ENCODE measurements around the gene CATSPERD.
A peak's percentile ranks its signal among the peaks of the same experiment; 100 is the strongest.

Gene CATSPERD

GRCh38 chr19:5782945-5783919 lies 62.8 kb downstream of the CATSPERD start:
- Histone ChIP-seq H3K36me3 (ENCODE audit: insufficient read depth, low read length) (peaks cover 32% of the 10 kb centered on the region), H3K27ac (no peak overlapping the region)
- no peak for DNase-seq (ENCODE audit: low read depth, low spot score)

DNA sequence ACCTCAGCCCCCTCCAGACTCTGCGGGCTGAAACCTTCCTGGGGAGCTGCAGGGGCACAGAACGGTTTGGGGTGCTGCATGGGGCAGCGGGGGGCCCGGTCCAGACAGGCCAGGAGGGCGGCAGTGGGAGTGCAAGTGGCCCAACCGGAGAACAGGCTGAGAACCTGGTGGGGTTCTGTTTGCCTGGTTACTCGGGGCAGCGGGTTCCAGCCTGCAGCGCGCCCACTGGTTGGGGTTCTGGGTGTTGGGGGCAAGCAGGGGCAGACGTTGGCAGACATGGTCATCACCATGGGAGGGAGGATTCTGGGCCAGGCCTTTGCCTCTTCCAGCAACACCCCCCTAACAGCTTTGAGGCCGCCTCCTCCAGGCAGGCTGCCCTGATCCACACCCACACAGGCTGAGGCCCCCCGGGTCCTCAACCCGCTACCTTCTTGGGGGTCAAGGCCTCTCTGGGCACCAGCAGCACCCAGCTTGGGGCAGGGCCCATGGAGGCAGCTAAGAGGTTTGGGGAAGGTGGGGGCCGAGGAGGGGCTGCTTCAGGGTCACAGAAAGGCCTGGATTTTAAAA lies 64.2 kb downstream of the CATSPERD start, which contains the start of gene PRR22:
PRR22 (minus strand) TSS at position 166 of the 567 bp plus-strand sequence; CDS start at position 80, 86 bp downstream.
- no peak within 1 kb of the TSS for H3K4me3 ChIP-seq
- H3K9ac ChIP-seq (ENCODE audit: insufficient read length): no peak within 1 kb of the TSS
- H3K27ac ChIP-seq: no peak within 1 kb of the TSS
- H3K36me3 ChIP-seq (ENCODE audit: insufficient read depth, low read length): peaks cover 45% of the 10 kb centered on the region
- no peak for TF ChIP-seq FOXP2 (optimal IDR thresholded peaks at IDR 0.05; ENCODE audit: control extremely low read depth, extremely low read length, insufficient read depth)
- TF ChIP-seq POLR2AphosphoS5 (IDR thresholded peaks at IDR 0.05; ENCODE audit: borderline replicate concordance, low read depth, low read length): no peak
- TF ChIP-seq EZH2 (IDR thresholded peaks at IDR 0.05): no peak
- DNase-seq (ENCODE audit: low read depth, low spot score): no peak
- H3K9me3 ChIP-seq (ENCODE audit: low read depth, low read length): no peaks in the 10 kb centered on the region

More at GRCh38 chr19:5782945-5783919, 62.8 kb downstream of the CATSPERD start:
- Histone ChIP-seq H3K9ac (ENCODE audit: insufficient read length) (no peak overlapping the region), H3K9me3 (ENCODE audit: low read depth, low read length) (no peaks in the 10 kb centered on the region), H3K4me3 (no peak overlapping the region)
- no peak for TF ChIP-seq EZH2 (IDR thresholded peaks at IDR 0.05)
- TF ChIP-seq POLR2AphosphoS5 (IDR thresholded peaks at IDR 0.05; ENCODE audit: borderline replicate concordance, low read depth, low read length): 0 out of 2 replicates have a peak, but pooled peaks have one; percentile 14
- TF ChIP-seq FOXP2 (optimal IDR thresholded peaks at IDR 0.05; ENCODE audit: control extremely low read depth, extremely low read length, insufficient read depth): no peak

- peaks cover 48% of the 10 kb centered on the region for H3K36me3 ChIP-seq (ENCODE audit: insufficient read depth, low read length)
- no peak for DNase-seq (ENCODE audit: low read depth, low spot score)
Observed at GRCh38 chr19:5785423-5785822, 65.0 kb downstream of the CATSPERD start.

DNA sequence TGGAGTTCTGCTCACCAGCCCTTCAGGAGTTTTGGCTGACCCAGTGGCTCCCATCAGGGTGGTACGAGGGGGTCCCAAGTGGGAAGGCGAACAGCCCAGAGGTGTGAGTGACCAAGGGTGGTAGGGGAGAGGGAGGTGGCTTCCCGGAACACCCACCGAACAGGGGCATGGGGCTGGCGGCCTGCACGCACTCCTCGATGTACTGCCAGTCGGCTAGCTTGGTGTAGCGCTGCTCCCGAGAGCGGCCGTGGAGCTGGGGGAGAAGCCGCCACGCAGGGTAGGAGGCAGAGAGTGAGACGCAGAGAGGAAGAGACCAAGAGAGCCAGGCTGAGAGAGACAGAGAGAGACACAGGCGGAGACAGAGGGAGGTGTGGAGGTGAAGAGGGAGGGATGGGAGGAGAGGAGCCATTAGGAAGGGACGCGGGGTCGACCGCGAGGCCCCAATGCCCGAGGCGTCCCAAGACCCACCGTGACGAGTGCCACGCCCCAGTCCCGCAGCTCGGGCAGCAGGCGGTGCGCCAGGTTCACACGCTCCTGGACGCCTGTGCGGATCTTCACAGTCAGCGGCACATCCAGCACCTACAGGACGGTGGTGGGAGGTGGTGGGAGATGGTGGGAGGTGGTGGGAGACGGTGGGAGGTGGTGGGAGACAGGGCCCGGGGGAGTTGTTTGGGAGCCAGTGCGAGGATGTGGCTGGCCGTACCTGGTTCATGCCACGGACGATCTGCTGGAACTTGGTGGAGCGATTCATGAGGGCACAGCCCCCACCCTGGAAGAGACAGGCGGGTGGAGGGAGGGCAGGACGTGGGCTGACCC lies 66.4 kb downstream of the CATSPERD start:
- no peak for TF ChIP-seq POLR2AphosphoS5 (IDR thresholded peaks at IDR 0.05; ENCODE audit: borderline replicate concordance, low read depth, low read length)
- TF ChIP-seq FOXP2 (optimal IDR thresholded peaks at IDR 0.05; ENCODE audit: control extremely low read depth, extremely low read length, insufficient read depth): no peak
- no peak for TF ChIP-seq EZH2 (IDR thresholded peaks at IDR 0.05)
- peaks cover 48% of the 10 kb centered on the region for H3K36me3 ChIP-seq (ENCODE audit: insufficient read depth, low read length)
- H3K4me3 ChIP-seq: no peak overlapping the region
- H3K27ac ChIP-seq: no peak overlapping the region
- H3K9me3 ChIP-seq (ENCODE audit: low read depth, low read length): no peaks in the 10 kb centered on the region
- DNase-seq (ENCODE audit: low read depth, low spot score): no peak
- no peak overlapping the region for H3K9ac ChIP-seq (ENCODE audit: insufficient read length)

More at GRCh38 chr19:5785423-5785822, 65.0 kb downstream of the CATSPERD start:
- Histone ChIP-seq H3K9me3 (ENCODE audit: low read depth, low read length) (no peaks in the 10 kb centered on the region), H3K9ac (ENCODE audit: insufficient read length) (no peak overlapping the region), H3K27ac (no peak overlapping the region), H3K4me3 (no peak overlapping the region)
- TF ChIP-seq FOXP2 (optimal IDR thresholded peaks at IDR 0.05; ENCODE audit: control extremely low read depth, extremely low read length, insufficient read depth) (no peak), POLR2AphosphoS5 (IDR thresholded peaks at IDR 0.05; ENCODE audit: borderline replicate concordance, low read depth, low read length) (no peak), EZH2 (IDR thresholded peaks at IDR 0.05) (no peak)

GRCh38 chr19:5787409-5788182 lies 67.2 kb downstream of the CATSPERD start:
- DNase-seq (ENCODE audit: low read depth, low spot score): no peak
- H3K9me3 ChIP-seq (ENCODE audit: low read depth, low read length): no peaks in the 10 kb centered on the region
- H3K4me3 ChIP-seq: no peak overlapping the region
- H3K27ac ChIP-seq: no peak overlapping the region
- H3K9ac ChIP-seq (ENCODE audit: insufficient read length): no peak overlapping the region
- peaks cover 48% of the 10 kb centered on the region for H3K36me3 ChIP-seq (ENCODE audit: insufficient read depth, low read length)
- no peak for TF ChIP-seq FOXP2 (optimal IDR thresholded peaks at IDR 0.05; ENCODE audit: control extremely low read depth, extremely low read length, insufficient read depth)
- no peak for TF ChIP-seq EZH2 (IDR thresholded peaks at IDR 0.05)
- no peak for TF ChIP-seq POLR2AphosphoS5 (IDR thresholded peaks at IDR 0.05; ENCODE audit: borderline replicate concordance, low read depth, low read length)

DNA sequence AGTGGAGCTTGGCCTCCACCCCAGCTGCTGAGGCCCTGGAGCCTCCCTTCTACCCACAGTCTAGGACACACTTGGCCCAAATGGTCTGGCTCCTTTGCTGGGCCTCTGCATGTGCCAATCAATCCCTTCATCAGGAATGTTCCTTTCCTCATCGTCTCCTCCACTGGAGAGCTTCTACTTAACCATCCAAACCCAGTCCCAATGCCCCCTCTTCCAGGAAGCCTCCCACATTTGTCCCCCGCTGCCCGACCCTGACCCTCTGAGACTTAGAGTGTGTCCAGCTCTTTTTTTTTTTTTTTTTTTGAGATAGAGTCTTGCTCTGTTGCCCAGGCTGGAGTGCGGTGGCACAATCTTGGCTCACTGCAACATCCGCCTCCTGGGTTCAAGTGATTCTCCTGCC lies 68.0 kb downstream of the CATSPERD start:
- Histone ChIP-seq H3K9ac (ENCODE audit: insufficient read length) (no peak overlapping the region), H3K27ac (no peak overlapping the region), H3K9me3 (ENCODE audit: low read depth, low read length) (no peaks in the 10 kb centered on the region), H3K4me3 (no peak overlapping the region), H3K36me3 (ENCODE audit: insufficient read depth, low read length) (peaks cover 48% of the 10 kb centered on the region)
- TF ChIP-seq POLR2AphosphoS5 (IDR thresholded peaks at IDR 0.05; ENCODE audit: borderline replicate concordance, low read depth, low read length): no peak
- no peak for TF ChIP-seq FOXP2 (optimal IDR thresholded peaks at IDR 0.05; ENCODE audit: control extremely low read depth, extremely low read length, insufficient read depth)
- TF ChIP-seq EZH2 (IDR thresholded peaks at IDR 0.05): no peak
- no peak for DNase-seq (ENCODE audit: low read depth, low spot score)

- H3K9me3 ChIP-seq (ENCODE audit: low read depth, low read length): no peaks in the 10 kb centered on the region
- no peak overlapping the region for H3K27ac ChIP-seq
- TF ChIP-seq EZH2 (IDR thresholded peaks at IDR 0.05) (no peak), POLR2AphosphoS5 (IDR thresholded peaks at IDR 0.05; ENCODE audit: borderline replicate concordance, low read depth, low read length) (no peak), FOXP2 (optimal IDR thresholded peaks at IDR 0.05; ENCODE audit: control extremely low read depth, extremely low read length, insufficient read depth) (no peak)
- peaks cover 48% of the 10 kb centered on the region for H3K36me3 ChIP-seq (ENCODE audit: insufficient read depth, low read length)
- no peak for DNase-seq (ENCODE audit: low read depth, low spot score)
- no peak overlapping the region for H3K9ac ChIP-seq (ENCODE audit: insufficient read length)
- no peak overlapping the region for H3K4me3 ChIP-seq
Observed at GRCh38 chr19:5789351-5789761, 68.9 kb downstream of the CATSPERD start.
